HepG2 (cell line): ENCODE measurements around the gene CCDC88C.

Experiments used
- CTCF ChIP-seq: sonication (generic); formaldehyde crosslinking; IDR thresholded peaks from 2 replicates; pipeline ENCODE4 v1.5.0; 2020; ENCODE audit warnings: mild to moderate bottlenecking, missing genetic modification reagents, moderate library complexity
- DPF2 ChIP-seq: sonication (generic); formaldehyde crosslinking; IDR thresholded peaks from 2 replicates; pipeline ENCODE4 v1.4.0; 2020; ENCODE audit warnings: mild to moderate bottlenecking, low read depth, missing genetic modification reagents, borderline replicate concordance
- E2F5 ChIP-seq: sonication (generic); formaldehyde crosslinking; conservative IDR thresholded peaks from 2 replicates; pipeline ENCODE4 v1.4.0; 2020; ENCODE audit warnings: missing genetic modification reagents
- FLYWCH1 ChIP-seq: sonication (generic); formaldehyde crosslinking; IDR thresholded peaks from 2 replicates; pipeline ENCODE4 v1.8.1; 2023; ENCODE audit warnings: mild to moderate bottlenecking, missing genetic modification reagents
- MEIS2 ChIP-seq: sonication (generic); formaldehyde crosslinking; IDR thresholded peaks from 2 replicates; pipeline ENCODE4 v1.9.0; 2021; ENCODE audit warnings: mild to moderate bottlenecking, missing genetic modification reagents
- MIER3 ChIP-seq: IDR thresholded peaks from 2 replicates; pipeline ENCODE4 v1.6.1; 2016; ENCODE audit warnings: missing compliant biosample characterization, borderline replicate concordance
- NFE2L2 ChIP-seq: fragments of 150-350 bp; IDR thresholded peaks from 2 replicates; pipeline ENCODE4 v1.6.1; 2014; ENCODE audit warnings: low read length
- SIN3A ChIP-seq: IDR thresholded peaks from 2 replicates; pipeline ENCODE4 v1.6.1; 2011; ENCODE audit warnings: low read depth, mild to moderate bottlenecking, control low read depth, low read length, borderline replicate concordance
- ZFP36L2 ChIP-seq: sonication (generic); formaldehyde crosslinking; IDR thresholded peaks from 2 replicates; pipeline ENCODE4 v1.4.0; 2020; ENCODE audit warnings: missing genetic modification reagents
- ZNF747 ChIP-seq: sonication (generic); formaldehyde crosslinking; IDR thresholded peaks from 2 replicates; pipeline ENCODE4 v1.8.1; 2023; ENCODE audit warnings: missing genetic modification reagents, mild to moderate bottlenecking, borderline replicate concordance
- ZNF775 ChIP-seq: sonication (generic); formaldehyde crosslinking; IDR thresholded peaks from 2 replicates; pipeline ENCODE4 v1.4.0; 2020; ENCODE audit warnings: missing genetic modification reagents, mild to moderate bottlenecking, moderate library complexity, borderline replicate concordance
- TF ChIP-seq, protein P1 (sequence below): sonication (generic); formaldehyde crosslinking; IDR thresholded peaks from 2 replicates; pipeline ENCODE4 v1.4.0; 2020; ENCODE audit warnings: low read depth, mild to moderate bottlenecking, missing genetic modification reagents
- TF ChIP-seq, protein P2 (sequence below): IDR thresholded peaks from 2 replicates; pipeline ENCODE4 v1.6.1; 2016; ENCODE audit warnings: missing biosample characterization, missing genetic modification reagents, low read depth
- TF ChIP-seq, protein P3 (sequence below): IDR thresholded peaks from 2 replicates; pipeline ENCODE4 v1.6.1; 2012; ENCODE audit warnings: inconsistent platforms

DNA sequence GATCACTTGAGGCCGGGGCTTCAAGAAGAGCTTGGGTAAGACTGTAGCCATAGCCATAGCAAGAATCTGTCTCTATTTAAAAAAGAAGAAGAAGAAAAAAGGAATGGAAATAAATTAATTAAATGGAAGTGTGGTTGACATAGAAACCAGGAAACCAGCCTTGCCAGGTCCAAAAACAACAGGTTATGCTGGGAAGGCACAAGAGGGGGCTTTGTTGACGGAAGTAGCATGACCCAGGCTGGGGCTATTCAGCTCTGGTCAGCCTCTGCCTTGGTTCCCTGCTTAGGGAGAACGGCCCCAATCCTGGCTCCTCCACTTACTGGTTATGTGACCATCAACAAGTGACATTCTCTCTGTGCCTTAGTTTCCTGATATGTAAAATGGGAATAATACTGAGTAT lies 158.7 kb downstream of the CCDC88C start:
- TF ChIP-seq SIN3A (no peak), E2F5 (no peak), ZNF747 (no peak), MEIS2 (no peak), DPF2 (CRISPR knock-in tag) (no peak), CTCF (CRISPR knock-in tag) (no peak), FLYWCH1 (CRISPR knock-in tag) (no peak), ZFP36L2 (CRISPR knock-in tag) (no peak), MIER3 (CRISPR knock-in tag) (no peak), ZNF775 (CRISPR knock-in tag) (no peak), NFE2L2 (no peak)
- TF ChIP-seq, protein P1, sequence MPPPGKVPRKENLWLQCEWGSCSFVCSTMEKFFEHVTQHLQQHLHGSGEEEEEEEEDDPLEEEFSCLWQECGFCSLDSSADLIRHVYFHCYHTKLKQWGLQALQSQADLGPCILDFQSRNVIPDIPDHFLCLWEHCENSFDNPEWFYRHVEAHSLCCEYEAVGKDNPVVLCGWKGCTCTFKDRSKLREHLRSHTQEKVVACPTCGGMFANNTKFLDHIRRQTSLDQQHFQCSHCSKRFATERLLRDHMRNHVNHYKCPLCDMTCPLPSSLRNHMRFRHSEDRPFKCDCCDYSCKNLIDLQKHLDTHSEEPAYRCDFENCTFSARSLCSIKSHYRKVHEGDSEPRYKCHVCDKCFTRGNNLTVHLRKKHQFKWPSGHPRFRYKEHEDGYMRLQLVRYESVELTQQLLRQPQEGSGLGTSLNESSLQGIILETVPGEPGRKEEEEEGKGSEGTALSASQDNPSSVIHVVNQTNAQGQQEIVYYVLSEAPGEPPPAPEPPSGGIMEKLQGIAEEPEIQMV: no peak
- TF ChIP-seq, protein P2, sequence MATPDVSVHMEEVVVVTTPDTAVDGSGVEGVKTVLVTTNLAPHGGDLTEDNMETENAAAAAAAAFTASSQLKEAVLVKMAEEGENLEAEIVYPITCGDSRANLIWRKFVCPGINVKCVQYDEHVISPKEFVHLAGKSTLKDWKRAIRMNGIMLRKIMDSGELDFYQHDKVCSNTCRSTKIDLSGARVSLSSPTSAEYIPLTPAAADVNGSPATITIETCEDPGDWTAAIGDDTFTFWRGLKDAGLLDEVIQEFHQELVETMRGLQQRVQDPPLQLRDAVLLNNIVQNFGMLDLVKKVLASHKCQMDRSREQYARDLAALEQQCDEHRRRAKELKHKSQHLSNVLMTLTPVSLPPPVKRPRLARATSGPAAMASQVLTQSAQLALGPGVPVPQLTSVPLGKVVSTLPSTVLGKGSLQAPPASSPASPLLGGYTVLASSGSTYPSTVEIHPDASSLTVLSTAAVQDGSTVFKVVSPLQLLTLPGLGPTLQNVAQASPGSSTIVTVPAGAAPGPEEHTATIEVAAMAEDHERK: no peak
- TF ChIP-seq, protein P3, sequence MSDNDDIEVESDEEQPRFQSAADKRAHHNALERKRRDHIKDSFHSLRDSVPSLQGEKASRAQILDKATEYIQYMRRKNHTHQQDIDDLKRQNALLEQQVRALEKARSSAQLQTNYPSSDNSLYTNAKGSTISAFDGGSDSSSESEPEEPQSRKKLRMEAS: no peak
